Glomerular endothelial cell (primary cell): ENCODE results near the gene SOX13. TPM values are rescaled to one million over a fixed set of nuclear protein-coding genes. Genes with fewer than 3 reads are reported as not detected.

Experiments
- DNase-seq: peaks from one replicate; pipeline ENCODE4 v3.0.0-alpha.2; 2011; ENCODE audit warnings: low read depth, low spot score; ENCODE audit errors: extremely low read depth
- total RNA-seq: library from RNA; depleted of rRNA; stranded (reverse); fragments of >200 nt; gene quantifications from 2 replicates; pipeline ENCODE4 v1.2.3, GENCODE V29; 2015

The SOX13 gene
- total RNA-seq, 1 donor from 2014 or later = 31.1 TPM

DNA sequence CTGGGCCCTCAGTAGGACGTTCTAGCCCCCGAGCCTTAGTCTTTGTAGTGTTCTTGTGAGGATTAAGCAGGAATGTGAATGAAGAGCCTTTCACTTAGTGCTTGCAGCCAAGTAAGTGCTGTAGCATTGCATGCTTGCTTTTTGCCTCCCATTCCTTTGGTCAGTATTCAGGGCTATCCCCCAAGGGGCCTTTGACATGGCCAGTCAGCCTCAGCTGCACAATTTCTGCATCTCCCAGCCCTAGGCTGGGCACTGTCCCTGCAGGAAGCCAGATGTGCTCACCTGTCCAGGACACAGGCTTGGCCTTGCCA lies 30.5 kb downstream of the SOX13 start:
- DNase-seq = no peak

DNA sequence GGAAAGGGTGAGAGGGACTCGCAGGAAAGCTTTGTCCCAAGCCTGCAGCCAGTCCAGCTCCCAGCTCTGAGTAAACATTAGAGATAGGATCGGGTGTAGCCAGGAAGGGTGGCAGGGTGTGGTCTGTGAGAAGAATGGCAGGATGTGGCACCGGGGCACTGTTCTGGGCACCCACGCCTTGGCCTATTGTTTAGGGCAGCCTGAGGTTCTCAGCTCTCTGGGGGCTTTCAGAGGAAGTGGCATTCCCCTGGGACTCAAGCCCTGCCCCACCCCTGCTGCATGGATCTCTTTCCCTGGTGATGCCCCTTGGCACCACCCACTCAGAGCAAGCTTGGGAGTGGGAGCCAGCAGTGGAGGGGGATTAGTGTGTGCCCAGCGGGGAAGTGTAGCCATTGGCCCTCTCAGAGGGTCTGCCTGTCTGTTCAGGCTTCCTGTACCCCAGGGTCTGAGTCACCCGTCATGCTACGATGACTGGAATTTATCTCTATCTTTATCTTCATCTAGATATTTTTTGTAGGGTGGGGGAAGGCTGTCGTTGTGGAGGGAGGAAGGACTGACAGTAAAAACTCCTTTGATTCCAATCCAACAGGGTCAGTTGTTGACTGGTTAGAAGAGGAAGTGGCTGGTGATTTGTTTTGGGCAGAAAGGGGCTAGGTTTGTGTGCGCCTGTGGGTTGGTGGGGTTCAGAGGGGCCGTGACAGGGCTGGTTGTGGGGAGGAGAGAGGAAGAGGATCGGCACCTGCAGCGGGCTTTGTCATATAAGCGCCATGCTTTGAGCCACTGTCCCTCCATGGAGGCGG lies 31.6 kb downstream of the SOX13 start:
- DNase-seq = no peak

DNA sequence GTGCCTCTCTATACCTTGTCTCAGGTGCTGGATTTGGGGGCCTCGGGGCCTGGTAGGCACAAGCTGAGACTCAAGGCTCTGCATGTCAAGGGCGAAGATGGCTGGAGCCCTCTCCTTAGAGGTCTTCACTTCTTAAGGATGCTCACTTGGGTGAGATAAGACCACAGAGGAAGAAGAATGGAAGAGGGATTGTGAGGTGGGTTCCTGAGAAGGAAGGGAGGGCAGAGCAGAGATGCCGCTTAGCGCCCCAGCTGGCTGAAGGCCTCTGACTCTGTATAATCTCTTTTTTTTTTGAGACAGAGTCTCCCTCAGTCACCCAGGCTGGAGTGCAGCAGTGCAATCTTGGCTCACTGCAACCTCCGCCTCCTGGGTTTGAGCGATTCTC lies 32.2 kb downstream of the SOX13 start:
- no peak for DNase-seq

DNA sequence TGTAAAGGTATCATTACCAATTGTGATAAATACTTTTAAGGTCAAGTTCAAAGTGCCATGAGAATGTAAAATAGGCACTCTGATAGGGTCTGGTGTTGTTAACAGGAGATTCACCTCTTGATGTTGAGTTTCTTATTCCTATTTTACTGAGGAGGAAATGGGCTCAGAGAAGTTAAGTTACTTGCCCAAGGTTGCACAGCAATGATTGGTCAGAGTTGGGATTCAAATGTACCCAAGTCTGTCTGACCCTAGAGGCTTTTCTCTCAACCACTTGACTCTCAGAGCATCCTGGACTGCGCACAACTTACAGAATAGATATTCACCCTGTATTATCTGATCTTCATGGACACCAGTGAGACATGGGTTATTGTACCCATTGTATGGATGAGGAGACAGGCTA lies 33.9 kb downstream of the SOX13 start:
- no peak for DNase-seq

DNA sequence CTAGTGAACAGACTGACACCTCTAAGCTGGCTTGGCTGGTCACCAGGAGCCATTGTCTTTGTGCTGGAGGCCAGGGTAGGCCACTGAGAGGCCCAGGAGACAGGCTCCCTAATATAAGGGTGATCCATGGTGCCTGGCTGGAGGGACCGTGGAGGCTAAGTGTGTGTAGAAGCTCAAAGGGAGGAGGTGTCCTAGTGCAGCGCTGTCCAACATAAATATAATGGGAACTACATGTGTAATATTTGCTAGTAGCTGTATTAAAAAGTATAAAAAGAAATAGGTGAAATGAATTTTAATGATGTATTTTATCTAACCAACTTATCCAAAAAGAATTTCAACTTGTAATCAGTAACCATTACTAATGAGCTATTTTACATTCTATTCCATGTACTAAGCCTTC lies 35.0 kb downstream of the SOX13 start:
- no peak for DNase-seq

DNA sequence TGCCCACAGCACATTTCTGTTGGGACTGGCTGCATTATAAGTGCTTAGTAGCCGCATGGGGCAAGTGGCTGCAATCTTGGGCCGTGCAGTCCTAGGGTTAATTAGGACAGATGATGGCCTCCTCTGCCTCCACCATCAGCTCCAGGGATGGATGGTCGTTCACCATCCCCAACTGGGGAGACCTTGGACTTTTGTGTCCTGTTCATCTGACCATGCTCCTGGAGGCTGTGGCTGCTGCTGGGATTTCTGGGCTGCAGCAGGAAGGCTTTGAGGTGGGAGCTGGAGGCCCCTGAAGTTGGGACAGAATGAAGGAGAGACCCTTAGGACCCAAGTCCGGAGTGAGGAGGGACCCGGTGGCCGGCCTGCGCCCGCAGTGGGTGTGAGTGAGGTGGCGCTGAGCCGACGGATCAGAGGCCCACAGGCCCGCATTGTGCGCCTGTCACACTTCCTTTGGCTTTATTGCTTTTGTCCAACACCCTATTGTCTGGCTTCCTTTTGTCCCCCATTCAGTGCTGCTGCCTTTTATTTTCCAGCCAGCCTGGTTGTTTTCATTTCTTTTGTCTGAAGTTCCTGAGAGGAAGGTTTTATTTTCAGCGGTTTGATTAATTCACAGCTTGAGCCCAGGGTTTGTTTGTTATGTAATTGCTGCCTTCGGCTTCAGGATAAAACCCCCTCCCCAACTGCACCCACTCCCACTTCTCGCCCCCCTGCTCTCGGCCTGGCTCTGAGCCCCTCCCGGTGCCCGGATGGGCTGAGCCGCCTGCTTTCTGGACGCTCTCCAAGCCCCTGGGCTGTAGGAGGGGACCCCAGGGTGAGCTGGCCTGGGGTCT lies 35.6 kb downstream of the SOX13 start:
- no peak for DNase-seq

DNA sequence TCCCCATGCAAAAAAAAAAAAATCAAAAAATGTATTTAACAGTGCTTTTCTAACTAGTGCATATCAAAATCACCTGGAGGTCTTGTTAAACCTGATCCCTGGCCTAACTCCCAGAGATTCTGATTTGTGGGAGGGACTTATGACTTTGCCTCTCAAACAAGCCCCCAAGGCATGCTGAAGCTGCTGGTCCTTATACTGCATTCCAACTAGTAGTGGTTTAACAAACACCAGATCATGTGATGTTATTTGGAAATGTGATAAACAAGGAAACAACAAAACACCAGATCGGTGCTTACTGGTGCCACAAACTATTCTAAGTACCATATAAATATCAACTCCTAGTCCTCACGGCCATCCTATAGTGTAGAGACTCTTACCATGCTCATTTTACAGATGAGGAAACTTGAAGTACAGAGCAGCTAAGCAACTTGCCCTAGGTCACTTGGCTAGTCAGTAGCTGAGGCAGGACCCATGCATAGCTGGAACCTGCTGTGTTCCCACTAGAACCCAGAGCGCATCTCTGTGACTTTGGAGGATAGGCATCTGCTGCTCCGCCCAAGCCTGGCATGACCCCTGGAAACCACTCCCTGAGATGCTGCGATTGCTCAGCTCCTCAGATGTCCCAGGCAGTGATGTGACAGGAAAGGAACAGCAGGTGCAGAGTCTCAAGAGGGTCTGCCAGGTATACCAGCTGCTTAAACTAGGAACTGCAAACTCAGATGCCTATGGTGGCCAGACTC lies 38.1 kb downstream of the SOX13 start:
- no peak for DNase-seq

DNA sequence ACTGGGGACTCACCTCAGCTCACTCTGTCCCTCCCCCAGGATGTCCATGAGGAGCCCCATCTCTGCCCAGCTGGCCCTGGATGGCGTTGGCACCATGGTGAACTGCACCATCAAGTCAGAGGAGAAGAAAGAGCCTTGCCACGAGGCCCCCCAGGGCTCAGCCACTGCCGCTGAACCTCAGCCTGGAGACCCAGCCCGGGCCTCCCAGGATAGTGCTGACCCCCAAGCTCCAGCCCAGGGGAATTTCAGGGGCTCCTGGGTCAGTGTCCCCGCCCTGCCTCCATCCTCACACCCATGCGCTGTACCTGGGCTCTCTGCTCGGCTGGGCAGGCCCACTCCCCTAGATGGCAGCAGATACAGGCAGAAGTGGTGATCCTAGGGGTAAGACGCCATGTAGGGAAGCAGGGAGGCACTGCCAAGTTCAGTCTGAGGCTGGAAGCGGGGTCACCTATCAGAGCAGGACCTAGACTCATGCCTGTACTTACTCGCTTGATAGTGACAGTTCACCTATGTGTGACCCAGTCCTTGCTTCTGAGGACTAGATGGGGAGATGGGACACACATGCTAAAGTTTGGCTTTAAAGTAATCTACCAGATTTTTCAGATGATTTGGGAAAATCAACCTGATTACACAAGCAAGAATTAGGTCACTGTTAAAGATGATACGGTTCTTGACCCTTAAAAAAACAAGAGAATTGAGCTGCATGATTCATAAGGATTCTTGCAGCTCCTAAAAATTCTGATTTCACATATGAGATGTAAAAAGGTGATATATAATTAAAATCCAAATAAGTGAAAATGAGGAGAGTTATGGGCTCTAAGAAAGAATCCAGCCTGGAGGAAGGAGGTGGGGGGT lies 40.2 kb downstream of the SOX13 start:
- DNase-seq = no peak

DNA sequence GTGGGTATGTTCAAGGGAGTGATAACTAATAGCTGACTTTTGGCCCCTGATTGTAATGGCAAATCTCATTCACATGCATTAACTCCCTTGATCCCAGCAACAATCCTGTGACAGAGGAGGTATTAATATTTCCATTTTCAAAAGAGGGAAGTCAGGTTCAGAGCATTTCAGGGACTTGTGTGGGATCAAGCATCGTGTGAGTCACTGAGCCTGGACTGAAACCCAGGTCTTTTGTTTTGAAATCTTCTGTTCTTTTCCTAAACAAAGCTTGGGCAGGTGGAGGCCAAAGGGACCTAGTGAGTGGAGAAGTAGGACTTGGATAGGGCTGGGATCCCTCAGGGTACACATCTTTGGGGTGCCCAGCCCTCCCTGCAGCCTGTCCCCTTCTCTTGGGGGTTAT lies 41.0 kb downstream of the SOX13 start:
- DNase-seq = no peak

DNA sequence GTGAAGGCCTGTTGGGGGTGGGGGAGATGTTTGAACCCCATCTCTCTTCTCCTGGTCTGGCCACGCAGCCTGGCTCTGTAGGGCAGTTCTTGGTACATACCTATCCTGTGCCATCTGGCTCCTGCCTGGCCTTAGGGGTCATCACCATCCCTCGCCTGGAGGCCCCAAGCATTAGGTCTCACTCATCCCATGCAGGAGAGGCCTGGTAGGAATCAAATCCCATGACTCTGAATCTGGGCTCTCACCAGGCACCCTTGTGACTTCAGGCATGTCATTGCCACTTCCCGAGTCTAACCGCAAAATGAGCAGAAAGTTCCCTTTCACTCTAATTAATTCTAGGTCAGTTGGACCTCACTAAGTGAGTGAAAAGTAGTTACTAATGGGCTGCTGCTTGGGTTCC lies 41.7 kb downstream of the SOX13 start:
- no peak for DNase-seq

DNA sequence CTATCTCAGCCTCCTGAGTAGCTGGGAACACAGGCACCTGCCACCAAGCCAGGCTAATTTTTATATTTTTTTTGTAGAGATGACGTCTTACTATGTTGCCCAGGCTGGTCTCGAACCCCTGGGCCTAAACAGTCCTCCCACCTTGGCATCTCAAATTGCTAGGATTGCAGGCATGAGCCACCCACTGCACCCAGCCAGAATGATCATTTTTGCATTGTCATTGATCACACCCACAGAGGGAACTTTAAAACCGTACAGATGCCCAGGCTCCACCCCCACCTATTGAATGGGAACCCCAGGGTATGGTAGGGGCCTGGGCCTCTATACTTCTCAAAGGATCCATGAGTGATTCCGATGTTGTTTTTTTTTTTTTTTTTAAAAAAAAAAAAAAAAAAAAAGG lies 42.2 kb downstream of the SOX13 start:
- no peak for DNase-seq

DNA sequence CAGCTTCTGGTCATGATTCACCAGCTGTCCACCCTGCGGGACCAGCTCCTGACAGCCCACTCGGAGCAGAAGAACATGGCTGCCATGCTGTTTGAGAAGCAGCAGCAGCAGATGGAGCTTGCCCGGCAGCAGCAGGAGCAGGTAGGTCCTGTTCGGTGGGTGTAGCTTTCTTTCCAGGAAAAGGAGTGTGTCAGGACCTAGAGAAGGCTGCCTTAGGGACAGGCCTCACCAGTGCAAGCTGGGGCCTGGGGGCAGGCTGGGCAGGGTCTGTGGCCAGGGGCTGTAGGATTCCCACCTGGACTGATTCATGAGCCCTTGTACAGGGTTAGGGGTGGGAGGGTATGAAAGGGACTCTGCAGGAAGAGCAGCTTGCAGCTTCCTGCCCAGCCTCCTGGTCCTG lies 43.6 kb downstream of the SOX13 start:
- DNase-seq = no peak

DNA sequence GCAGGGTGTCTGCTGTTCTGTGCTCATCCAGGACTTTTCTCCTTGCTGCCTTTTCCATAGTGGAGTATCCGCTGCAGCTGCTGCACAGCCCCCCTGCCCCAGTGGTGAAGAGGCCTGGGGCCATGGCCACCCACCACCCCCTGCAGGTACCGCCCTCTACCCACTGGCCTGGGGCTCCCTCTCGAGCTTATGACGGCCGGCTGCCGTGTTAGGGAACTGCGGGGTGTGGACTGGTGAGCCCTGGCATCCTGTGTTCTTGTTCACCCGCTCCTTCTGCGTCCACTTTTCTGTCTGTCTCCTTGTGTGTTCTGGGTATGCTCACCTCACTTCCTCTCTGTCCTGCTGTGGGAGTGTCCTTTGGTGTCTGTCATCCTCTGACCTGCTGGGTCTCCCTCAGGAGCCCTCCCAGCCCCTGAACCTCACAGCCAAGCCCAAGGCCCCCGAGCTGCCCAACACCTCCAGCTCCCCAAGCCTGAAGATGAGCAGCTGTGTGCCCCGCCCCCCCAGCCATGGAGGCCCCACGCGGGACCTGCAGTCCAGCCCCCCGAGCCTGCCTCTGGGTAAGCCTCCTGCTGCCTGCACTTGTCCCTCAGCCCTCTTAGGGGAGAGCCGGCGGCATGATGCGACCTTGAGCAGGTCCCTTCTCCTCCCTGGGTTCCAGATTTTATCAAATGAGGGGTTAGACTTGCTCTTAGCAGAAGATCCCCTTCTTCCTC lies 49.1 kb downstream of the SOX13 start:
- no peak for DNase-seq

DNA sequence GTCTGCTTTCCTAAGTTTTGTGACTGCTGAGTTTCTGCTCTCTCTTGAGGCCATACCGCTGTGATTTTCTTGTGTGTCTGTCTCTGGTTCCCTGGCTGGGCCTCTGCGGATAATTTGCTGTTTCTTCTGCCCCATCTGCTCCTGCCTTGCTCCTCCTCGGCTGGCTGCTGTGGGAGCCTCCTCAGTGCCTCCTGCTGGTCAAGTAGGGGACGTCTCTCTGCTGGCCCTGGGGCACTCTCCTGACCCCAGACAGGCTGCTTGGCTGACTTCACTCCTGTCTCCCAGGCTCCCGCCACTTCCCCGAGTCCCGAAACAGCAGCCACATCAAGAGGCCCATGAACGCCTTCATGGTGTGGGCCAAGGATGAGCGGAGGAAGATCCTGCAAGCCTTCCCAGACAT lies 50.5 kb downstream of the SOX13 start:
- DNase-seq = no peak

DNA sequence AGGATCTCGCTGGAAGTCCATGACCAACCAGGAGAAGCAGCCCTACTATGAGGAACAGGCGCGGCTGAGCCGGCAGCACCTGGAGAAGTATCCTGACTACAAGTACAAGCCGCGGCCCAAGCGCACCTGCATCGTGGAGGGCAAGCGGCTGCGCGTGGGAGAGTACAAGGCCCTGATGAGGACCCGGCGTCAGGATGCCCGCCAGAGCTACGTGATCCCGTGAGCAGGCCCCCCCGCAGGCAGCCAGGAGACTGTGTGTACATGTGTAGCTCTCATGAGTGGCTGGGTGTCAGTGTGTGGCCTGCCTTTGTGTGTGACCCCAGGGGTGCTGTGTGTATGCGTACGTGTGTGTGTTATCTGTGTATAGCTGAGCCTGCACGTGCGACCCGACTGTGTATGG lies 51.7 kb downstream of the SOX13 start:
- no peak for DNase-seq

DNA sequence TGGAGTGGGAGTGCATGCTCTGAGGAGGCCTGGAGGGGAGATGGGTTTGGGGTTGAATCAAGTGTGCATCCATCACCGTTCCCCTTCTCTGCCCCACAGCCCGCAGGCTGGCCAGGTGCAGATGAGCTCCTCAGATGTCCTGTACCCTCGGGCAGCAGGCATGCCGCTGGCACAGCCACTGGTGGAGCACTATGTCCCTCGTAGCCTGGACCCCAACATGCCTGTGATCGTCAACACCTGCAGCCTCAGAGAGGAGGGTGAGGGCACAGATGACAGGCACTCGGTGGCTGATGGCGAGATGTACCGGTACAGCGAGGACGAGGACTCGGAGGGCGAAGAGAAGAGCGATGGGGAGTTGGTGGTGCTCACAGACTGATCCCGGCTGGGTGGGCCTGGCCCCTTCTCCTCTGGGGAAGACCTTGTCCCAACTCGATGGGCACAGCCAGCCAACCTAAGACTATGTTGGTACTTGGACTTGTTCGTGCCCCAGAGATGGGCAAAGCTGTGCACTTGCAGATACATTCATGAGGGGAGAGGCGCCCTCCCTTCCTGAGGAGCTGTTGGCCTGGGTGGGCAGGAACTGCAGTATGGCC lies 52.9 kb downstream of the SOX13 start:
- DNase-seq = no peak

DNA sequence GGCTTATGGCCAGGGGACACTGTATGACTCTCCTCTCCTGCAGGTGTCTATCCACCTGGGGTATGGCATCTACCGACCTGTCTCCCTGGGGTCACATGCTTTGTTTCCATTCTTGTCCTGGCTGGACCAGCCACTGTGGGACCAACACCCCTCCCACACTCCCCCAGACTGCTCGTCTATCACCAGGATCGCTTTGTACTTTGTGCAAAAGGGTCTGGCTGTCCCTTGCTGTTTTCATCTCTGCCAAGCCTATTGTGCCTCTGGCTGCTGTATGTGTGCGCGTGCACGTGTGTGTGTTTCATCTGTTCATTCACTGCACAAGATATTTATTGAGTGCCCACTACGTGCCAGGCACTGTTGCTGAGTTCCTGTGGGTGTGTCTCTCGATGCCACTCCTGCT lies 53.5 kb downstream of the SOX13 start:
- no peak for DNase-seq

DNA sequence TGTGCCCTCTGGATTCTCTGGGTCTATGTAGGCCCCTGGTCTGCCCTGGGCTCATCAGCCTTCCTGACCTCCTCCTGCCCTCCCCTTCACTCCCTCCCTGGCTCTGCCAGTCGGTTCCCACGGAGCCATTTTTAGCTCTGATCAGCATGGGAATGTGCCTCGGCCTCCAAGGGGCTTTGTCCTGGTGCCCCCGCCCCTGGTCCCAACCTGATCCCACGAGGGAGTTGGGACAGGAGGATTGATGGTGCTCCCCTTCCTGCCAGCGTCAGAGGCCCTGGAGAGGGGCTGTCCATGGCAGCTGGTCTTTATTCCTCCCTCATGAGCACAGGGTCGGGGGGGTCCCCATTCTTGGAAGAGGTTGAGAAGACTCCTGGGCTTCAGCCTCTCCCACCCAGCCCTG lies 54.0 kb downstream of the SOX13 start:
- DNase-seq = no peak

DNA sequence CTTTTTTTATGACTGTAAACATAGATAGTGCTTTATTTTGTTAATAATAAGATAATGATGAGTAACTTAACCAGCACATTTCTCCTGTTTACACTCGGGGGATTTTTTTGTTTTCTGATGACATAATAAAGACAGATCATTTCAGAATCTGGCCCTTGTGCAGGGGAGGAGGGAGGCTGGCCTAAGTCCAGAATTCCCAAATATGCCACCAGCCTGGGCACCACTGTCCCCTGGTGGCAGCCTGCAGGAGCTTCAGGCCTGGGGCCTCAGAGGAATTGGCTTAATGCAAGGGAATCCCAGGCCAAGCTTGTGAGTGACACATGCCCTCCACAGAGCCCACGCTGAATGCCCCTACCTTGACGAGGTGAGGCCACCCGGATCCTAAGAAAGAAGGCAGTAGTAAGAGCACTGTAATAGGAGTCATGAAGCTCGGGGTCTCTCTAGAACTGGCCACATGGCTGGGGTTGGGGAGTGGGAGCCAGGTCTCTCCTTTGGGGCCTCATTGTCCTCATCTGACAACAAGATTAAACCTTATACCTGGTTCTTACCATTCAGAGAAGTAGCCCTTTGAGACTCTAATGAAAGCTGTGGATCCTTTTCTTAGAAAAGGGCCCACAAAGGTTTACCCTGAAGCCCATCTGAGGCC lies 54.8 kb downstream of the SOX13 start:
- no peak for DNase-seq
